Neuron (in vitro differentiated cells): ENCODE measurements around the gene BABAM2.

Experiments used
- H2AFZ ChIP-seq: one replicate; pipeline ENCODE4 v1.6.1; 2013; ENCODE audit warnings: low read depth, mild to moderate bottlenecking, inconsistent platforms, low read length, moderate library complexity
- H3K27me3 ChIP-seq: one replicate; pipeline ENCODE4 v1.6.1; 2013; ENCODE audit warnings: low read length; ENCODE audit not compliant: insufficient read depth
- H3K36me3 ChIP-seq: one replicate; pipeline ENCODE4 v1.6.1; 2013; ENCODE audit warnings: low read length; ENCODE audit not compliant: insufficient read depth
- H3K4me1 ChIP-seq: one replicate; pipeline ENCODE4 v1.6.1; 2013; ENCODE audit warnings: low read length; ENCODE audit not compliant: insufficient read depth
- H3K4me3 ChIP-seq: 2 replicates; pipeline ENCODE4 v1.5.1; 2013; ENCODE audit warnings: mild to moderate bottlenecking, low read length, moderate library complexity
- H3K9me3 ChIP-seq: one replicate; pipeline ENCODE4 v1.6.1; 2013; ENCODE audit warnings: low read length

Gene BABAM2

DNA sequence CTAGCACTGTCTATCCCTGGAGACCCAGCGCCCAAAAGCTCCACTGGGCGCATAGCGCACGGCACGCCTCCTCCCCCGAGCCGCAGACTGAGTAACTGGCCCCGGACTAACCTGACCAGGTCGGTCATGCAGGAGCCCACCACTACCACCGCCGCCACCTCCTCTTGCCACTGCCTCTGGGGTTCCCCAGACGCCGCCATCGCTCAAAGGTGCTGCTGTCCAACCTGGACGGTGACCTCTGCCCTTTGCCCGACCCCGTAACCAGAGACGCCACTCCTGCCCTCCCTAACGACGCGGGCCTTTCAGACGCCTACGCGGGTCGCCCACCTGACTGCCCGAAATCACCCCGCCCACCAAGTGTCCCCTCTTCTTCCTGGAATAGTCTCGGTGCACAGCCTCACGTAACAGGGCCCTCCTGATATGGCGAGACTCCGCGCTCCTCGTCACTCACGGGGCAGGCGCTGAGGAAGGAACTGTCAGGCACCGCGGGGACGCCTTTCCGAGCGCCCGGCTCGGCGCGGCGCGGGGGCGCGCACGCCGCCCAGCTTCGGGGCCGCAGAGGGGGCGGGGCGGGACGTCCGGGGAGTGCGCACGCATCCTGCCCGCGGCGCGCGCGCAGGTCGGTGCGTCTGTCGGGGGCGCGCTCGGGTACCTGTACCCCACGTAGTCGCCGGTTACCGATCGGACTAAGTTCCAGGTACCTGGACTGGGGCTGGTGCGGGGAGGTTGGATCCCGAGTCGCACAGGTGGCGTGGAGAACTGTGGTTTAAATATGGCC is at the start of gene BABAM2, which contains the start of gene RBKS:
BABAM2 (plus strand) TSS at position 584 of the 778 bp plus-strand sequence. CDS start 3,828 bp downstream, outside the sequence.
RBKS (minus strand) TSS at position 242 of the 778 bp plus-strand sequence; CDS start at position 200, 42 bp downstream.
- H2AFZ ChIP-seq: peak within 1 kb of the TSS; percentile 52
- H3K4me1 ChIP-seq: peaks cover 7% of the 10 kb centered on the region
- H3K9me3 ChIP-seq: no peaks in the 10 kb centered on the region
- peak within 1 kb of the TSS; percentile 58 for H3K4me3 ChIP-seq
- no peaks in the 10 kb centered on the region for H3K27me3 ChIP-seq
- no peaks in the 10 kb centered on the region for H3K36me3 ChIP-seq

DNA sequence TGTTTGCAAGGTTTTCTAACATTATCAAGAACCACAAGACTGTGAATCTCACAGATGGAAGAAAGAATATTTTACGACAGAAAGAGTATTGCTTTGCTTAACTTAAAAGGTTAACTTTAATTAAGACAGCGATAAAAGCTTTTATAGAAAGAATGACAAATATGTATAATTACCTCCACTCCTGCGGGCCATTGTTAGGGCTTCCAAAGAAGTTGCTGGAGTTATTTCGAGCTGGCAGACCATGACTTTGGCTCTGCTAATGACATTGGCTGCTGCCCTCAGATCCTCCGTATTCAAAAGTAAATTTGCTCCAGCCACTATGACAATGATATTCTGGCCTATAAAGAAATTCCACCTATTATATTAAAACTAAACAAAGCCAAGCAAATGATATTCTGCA is 47.6 kb upstream of the BABAM2 start:
- Histone ChIP-seq H3K4me3 (no peak overlapping the region), H3K9me3 (no peaks in the 10 kb centered on the region)

GRCh38 chr2:27843992-27844391 is 46.5 kb upstream of the BABAM2 start:
- no peak overlapping the region for H2AFZ ChIP-seq
- no peaks in the 10 kb centered on the region for H3K27me3 ChIP-seq
- no peaks in the 10 kb centered on the region for H3K9me3 ChIP-seq

More for the DNA sequence above, 47.6 kb upstream of the BABAM2 start:
- Histone ChIP-seq H2AFZ (no peak overlapping the region), H3K4me1 (no peaks in the 10 kb centered on the region), H3K36me3 (no peaks in the 10 kb centered on the region), H3K27me3 (no peaks in the 10 kb centered on the region)

GRCh38 chr2:27844821-27845255 is 45.7 kb upstream of the BABAM2 start:
- no peaks in the 10 kb centered on the region for H3K4me1 ChIP-seq
- H2AFZ ChIP-seq: no peak overlapping the region
- H3K9me3 ChIP-seq: no peaks in the 10 kb centered on the region
- no peak overlapping the region for H3K4me3 ChIP-seq
- no peaks in the 10 kb centered on the region for H3K36me3 ChIP-seq
- H3K27me3 ChIP-seq: no peaks in the 10 kb centered on the region

More at GRCh38 chr2:27843992-27844391, 46.5 kb upstream of the BABAM2 start:
- H3K36me3 ChIP-seq: no peaks in the 10 kb centered on the region
- no peaks in the 10 kb centered on the region for H3K4me1 ChIP-seq
- H3K4me3 ChIP-seq: no peak overlapping the region

DNA sequence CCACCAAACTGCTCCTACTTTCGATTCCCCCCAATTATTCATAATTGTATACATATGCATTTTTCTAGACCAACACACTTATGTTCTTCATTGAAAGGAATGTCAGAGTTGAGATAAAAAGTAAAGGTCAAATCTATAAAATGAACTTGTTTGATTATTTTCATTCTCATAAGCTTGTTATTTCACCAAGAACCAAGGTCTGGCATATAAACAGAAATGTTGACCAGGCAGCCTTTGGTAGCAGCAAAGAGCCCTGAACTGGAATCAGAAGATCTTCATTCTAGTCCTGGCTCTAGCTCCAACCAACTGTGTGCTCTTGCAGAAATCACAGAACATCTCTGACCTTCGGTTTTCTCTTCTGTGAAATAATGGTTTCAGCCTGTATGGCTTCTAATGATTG is 43.2 kb upstream of the BABAM2 start:
- Histone ChIP-seq H2AFZ (no peak overlapping the region), H3K4me3 (no peak overlapping the region), H3K36me3 (no peaks in the 10 kb centered on the region), H3K9me3 (no peaks in the 10 kb centered on the region), H3K27me3 (no peaks in the 10 kb centered on the region), H3K4me1 (no peaks in the 10 kb centered on the region)

DNA sequence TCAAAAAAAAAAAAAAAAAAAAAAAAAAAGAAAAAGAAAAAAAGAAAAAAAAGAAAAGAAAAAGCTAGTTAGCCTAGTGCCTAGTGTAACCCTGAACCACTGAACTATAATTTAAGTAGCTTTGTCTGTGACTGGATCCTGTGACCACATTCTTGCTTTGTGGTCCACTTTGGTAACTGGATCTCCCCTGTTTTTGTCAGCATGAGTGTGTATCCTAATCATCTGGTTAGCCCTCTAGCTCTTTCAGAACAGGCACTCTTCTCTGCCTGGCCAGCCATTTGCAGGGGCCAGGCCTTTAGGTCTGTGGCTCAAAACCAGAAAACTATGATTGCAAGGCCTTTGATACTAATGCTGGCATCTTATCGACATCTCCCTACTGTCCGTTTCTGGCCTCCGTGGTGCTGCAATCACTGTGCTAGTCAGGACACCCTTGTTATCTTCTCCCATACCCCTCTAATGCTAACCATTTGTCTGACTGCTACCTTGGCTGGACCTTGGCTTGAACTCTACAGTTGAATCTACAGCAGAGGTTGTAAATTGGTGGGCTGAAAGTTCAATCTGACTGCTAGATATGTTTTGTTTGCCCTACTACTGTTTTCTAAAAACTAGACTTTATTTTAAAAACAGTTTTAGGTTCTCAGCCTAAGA is 40.8 kb upstream of the BABAM2 start:
- Histone ChIP-seq H3K9me3 (peaks cover 2% of the 10 kb centered on the region), H3K27me3 (no peaks in the 10 kb centered on the region), H3K36me3 (no peaks in the 10 kb centered on the region), H3K4me1 (no peaks in the 10 kb centered on the region), H2AFZ (no peak overlapping the region), H3K4me3 (no peak overlapping the region)

- H3K4me1 ChIP-seq: no peaks in the 10 kb centered on the region
- H3K36me3 ChIP-seq: no peaks in the 10 kb centered on the region
- peaks cover 5% of the 10 kb centered on the region for H3K9me3 ChIP-seq
Measured at GRCh38 chr2:27852691-27853090, 37.8 kb upstream of the BABAM2 start.

DNA sequence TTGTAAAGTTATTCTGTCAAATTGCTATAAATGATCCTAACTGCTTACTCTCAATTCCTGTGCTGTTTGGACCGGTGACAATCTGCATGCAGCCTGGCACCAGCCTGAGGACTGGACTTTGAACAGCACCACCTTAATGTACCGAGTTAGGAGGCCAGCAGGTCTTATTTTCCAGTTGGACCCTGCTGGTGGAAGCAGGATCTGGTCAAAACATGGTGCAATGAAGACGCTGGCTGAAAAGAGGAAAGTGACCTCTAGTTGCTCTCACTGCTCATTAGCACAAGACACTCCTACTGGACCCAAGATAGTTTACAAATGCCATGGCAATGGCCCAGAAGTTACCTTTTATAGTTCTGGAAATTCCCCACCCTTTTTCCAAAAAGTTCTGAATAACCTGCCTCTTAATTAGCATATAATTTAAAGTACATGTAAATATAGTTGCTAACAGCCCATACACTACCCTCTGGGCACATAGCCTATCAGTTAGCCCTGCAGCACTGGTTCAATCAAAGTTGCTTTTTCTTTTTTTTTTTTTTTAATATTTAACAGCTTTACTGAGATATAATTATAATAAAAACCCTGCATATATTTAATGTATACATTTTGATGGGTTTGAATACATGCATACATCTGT is 36.2 kb upstream of the BABAM2 start:
- H3K4me1 ChIP-seq: no peaks in the 10 kb centered on the region
- H3K27me3 ChIP-seq: no peaks in the 10 kb centered on the region
- H3K4me3 ChIP-seq: no peak overlapping the region
- no peaks in the 10 kb centered on the region for H3K36me3 ChIP-seq
- H2AFZ ChIP-seq: no peak overlapping the region
- peaks cover 5% of the 10 kb centered on the region for H3K9me3 ChIP-seq

More at GRCh38 chr2:27852691-27853090, 37.8 kb upstream of the BABAM2 start:
- no peak overlapping the region for H3K4me3 ChIP-seq
- no peak overlapping the region for H2AFZ ChIP-seq
- no peaks in the 10 kb centered on the region for H3K27me3 ChIP-seq

DNA sequence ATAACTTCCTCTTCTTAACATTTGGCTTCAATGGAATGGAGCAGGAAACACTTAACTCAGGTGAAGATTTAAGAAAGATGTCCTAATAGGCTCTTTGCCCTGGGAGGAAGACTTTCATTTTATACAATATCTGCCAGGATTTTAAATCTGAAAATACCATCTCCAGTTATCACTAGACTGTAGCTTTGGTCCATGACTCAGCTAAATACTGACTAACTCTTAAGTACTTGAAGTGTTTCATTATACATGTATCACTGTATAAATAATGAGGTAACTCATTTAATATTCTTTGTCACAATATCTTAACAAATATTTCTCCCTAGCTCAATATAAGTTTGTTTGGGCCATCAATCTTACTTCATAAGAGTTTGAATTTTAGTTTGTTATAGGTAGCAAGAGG is 35.1 kb upstream of the BABAM2 start:
- no peaks in the 10 kb centered on the region for H3K27me3 ChIP-seq
- H3K36me3 ChIP-seq: no peaks in the 10 kb centered on the region
- H2AFZ ChIP-seq: no peak overlapping the region
- no peak overlapping the region for H3K4me3 ChIP-seq
- no peaks in the 10 kb centered on the region for H3K4me1 ChIP-seq
- peaks cover 5% of the 10 kb centered on the region for H3K9me3 ChIP-seq

DNA sequence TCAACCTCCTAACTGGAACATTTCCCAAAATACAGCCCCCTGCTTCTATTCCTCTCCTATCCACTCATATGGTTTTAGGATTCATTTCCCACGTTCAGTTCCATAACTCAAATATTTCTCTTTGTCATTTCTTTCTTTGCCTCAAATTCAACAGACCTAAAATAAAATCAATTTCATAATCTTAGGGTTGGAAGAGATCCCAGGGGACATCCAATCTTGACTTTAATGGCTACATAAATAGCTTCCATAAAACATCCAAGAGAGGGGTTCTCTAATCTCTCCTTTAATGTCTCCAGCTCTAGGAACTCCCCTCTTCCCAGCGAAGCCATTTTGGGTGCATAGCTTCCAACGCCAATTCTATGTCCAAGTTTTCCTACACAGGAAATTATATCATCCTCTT is 34.1 kb upstream of the BABAM2 start:
- H3K4me3 ChIP-seq: no peak overlapping the region
- no peaks in the 10 kb centered on the region for H3K4me1 ChIP-seq
- H2AFZ ChIP-seq: no peak overlapping the region
- no peaks in the 10 kb centered on the region for H3K36me3 ChIP-seq
- no peaks in the 10 kb centered on the region for H3K27me3 ChIP-seq
- peaks cover 5% of the 10 kb centered on the region for H3K9me3 ChIP-seq

GRCh38 chr2:27856956-27857355 is 33.6 kb upstream of the BABAM2 start:
- Histone ChIP-seq H3K27me3 (no peaks in the 10 kb centered on the region), H3K36me3 (no peaks in the 10 kb centered on the region), H2AFZ (no peak overlapping the region), H3K9me3 (peaks cover 5% of the 10 kb centered on the region), H3K4me1 (no peaks in the 10 kb centered on the region), H3K4me3 (no peak overlapping the region)

GRCh38 chr2:27857417-27858172 is 32.9 kb upstream of the BABAM2 start:
- Histone ChIP-seq H3K9me3 (peaks cover 5% of the 10 kb centered on the region), H3K27me3 (no peaks in the 10 kb centered on the region), H3K4me1 (no peaks in the 10 kb centered on the region), H2AFZ (no peak overlapping the region), H3K36me3 (no peaks in the 10 kb centered on the region), H3K4me3 (no peak overlapping the region)
